Fibroblast of lung (primary cell): ENCODE measurements around the gene ZNF771. TPM values are rescaled to one million over a fixed set of nuclear protein-coding genes. Genes with fewer than 3 reads are reported as not detected.

ENCODE experiments used
- DNase-seq, 2 donors: peaks; one replicate each; pipeline versions ENCODE4 v3.0.0 to v3.0.0-alpha.2; 2010; ENCODE audit warnings: low read depth in 2 of 2
- H2AFZ ChIP-seq: 2 replicates; pipeline ENCODE4 v1.5.1; 2012; ENCODE audit warnings: low read length, control low read depth, inconsistent platforms
- H3K27ac ChIP-seq: 2 replicates; pipeline ENCODE4 v1.5.1; 2011; ENCODE audit warnings: low read length, control low read depth; ENCODE audit not compliant: insufficient read depth
- H3K27me3 ChIP-seq: 2 replicates; pipeline ENCODE4 v1.5.1; 2011; ENCODE audit warnings: mild to moderate bottlenecking, low read length; ENCODE audit not compliant: control insufficient read depth, insufficient read depth
- H3K36me3 ChIP-seq: 2 replicates; pipeline ENCODE4 v1.5.1; 2011; ENCODE audit warnings: low read length; ENCODE audit not compliant: control insufficient read depth, insufficient read depth
- H3K4me1 ChIP-seq: 2 replicates; pipeline ENCODE4 v1.5.1; 2011; ENCODE audit warnings: low read length; ENCODE audit not compliant: control insufficient read depth, insufficient read depth; ENCODE audit errors: extremely low read depth
- H3K4me2 ChIP-seq: 2 replicates; pipeline ENCODE4 v1.5.1; 2011; ENCODE audit warnings: low read length, control low read depth; ENCODE audit not compliant: insufficient read depth; ENCODE audit errors: extremely low read depth
- H3K4me3 ChIP-seq, 4 experiments: fragments of 200-600 bp in 1 of 4; sonication (generic) in 1 of 4; replicated peaks in 1 of 4; 2 replicates each; pipeline ENCODE4 v1.5.1; 2011 to 2016; ENCODE audit warnings: low read length in 4 of 4, low read depth in 3 of 4, mild to moderate bottlenecking in 3 of 4, control low read depth in 2 of 4, inconsistent platforms in 1 of 4, mixed read lengths in 1 of 4; ENCODE audit not compliant: insufficient read depth in 1 of 4; ENCODE audit errors: control extremely low read depth in 1 of 4
- H3K79me2 ChIP-seq: 2 replicates; pipeline ENCODE4 v1.5.1; 2012; ENCODE audit warnings: mild to moderate bottlenecking, low read length, inconsistent platforms; ENCODE audit not compliant: control insufficient read depth, insufficient read depth
- H3K9ac ChIP-seq: 2 replicates; pipeline ENCODE4 v1.5.1; 2011; ENCODE audit warnings: mild to moderate bottlenecking, low read length, control low read depth; ENCODE audit not compliant: insufficient read depth
- H3K9me3 ChIP-seq: 2 replicates; pipeline ENCODE4 v1.5.1; 2012; ENCODE audit warnings: low read depth, low read length; ENCODE audit not compliant: control insufficient read depth, insufficient read depth
- H4K20me1 ChIP-seq: 2 replicates; pipeline ENCODE4 v1.5.1; 2011; ENCODE audit warnings: low read length; ENCODE audit not compliant: control insufficient read depth, insufficient read depth; ENCODE audit errors: extremely low read depth
- EZH2 ChIP-seq: IDR thresholded peaks from 2 replicates; pipeline ENCODE4 v1.5.1; 2012; ENCODE audit warnings: low read length, control low read depth, mild to moderate bottlenecking; ENCODE audit errors: missing control alignments
- polyA plus RNA-seq, 2 donors: library from polyadenylated mRNA; depleted of rRNA in 1 of 2; stranded (reverse) in 1 of 2; unstranded in 1 of 2; fragments of >200 nt; gene quantifications; 2 replicates each; pipeline ENCODE4 v1.2.1, GENCODE V29; 2011 to 2012; ENCODE audit warnings: missing spikeins in 1 of 2
- total RNA-seq: library from RNA; depleted of rRNA; stranded (reverse); fragments of >200 nt; gene quantifications from 2 replicates; pipeline ENCODE4 v1.2.1, GENCODE V29; 2014
- TF ChIP-seq, protein P1 (sequence below), 2 donors: IDR thresholded peaks in 1 of 2; conservative IDR thresholded peaks in 1 of 2; 1 replicate in 1 of 2; 2 replicates in 1 of 2; pipeline ENCODE4 v1.5.1; 2011 to 2012; ENCODE audit warnings: low read length in 2 of 2, control low read depth in 1 of 2, inconsistent platforms in 1 of 2, low read depth in 1 of 2, mild to moderate bottlenecking in 1 of 2

The ZNF771 gene
- total and polyA plus RNA-seq, 2 donors (not counting 1 experiment from before 2014, with no cell fraction given): 3.1 to 8.4 TPM

DNA sequence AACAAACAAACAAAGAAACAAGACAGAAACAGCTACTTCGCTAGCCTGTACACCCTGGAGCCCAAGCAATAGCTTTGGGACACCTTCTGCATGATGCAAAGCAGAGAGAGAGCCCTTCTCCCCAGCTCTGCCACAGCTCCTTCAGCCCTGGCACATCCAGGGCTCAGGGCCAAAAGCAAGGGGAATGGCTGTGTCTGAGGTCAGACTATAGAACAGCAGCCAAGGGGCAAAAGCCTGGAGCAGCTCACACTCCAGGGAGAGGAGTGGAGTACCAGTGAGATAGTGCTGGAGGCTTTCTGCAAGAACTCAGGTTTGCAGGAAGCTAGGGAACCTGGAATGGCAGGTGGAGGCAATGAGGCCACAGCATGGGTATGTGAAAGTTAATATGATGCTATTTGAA is 49.9 kb downstream of the ZNF771 start:
- H3K79me2 ChIP-seq: no peaks in the 10 kb centered on the region
- peaks cover 3% of the 10 kb centered on the region for H3K27me3 ChIP-seq
- no peak overlapping the region for H3K9ac ChIP-seq
- no peak for TF ChIP-seq EZH2
- TF ChIP-seq, protein P1, sequence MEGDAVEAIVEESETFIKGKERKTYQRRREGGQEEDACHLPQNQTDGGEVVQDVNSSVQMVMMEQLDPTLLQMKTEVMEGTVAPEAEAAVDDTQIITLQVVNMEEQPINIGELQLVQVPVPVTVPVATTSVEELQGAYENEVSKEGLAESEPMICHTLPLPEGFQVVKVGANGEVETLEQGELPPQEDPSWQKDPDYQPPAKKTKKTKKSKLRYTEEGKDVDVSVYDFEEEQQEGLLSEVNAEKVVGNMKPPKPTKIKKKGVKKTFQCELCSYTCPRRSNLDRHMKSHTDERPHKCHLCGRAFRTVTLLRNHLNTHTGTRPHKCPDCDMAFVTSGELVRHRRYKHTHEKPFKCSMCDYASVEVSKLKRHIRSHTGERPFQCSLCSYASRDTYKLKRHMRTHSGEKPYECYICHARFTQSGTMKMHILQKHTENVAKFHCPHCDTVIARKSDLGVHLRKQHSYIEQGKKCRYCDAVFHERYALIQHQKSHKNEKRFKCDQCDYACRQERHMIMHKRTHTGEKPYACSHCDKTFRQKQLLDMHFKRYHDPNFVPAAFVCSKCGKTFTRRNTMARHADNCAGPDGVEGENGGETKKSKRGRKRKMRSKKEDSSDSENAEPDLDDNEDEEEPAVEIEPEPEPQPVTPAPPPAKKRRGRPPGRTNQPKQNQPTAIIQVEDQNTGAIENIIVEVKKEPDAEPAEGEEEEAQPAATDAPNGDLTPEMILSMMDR (conservative IDR thresholded peaks at IDR 0.05 in 1 of 2, IDR thresholded peaks at IDR 0.05 in 1 of 2; ENCODE audit: low read depth in 1 of 2, low read length in 2 of 2): no peak
- H3K27ac ChIP-seq: no peak overlapping the region
- H3K36me3 ChIP-seq: no peaks in the 10 kb centered on the region
- H3K9me3 ChIP-seq: no peaks in the 10 kb centered on the region
- H3K4me3 ChIP-seq: no peak overlapping the region
- DNase-seq: no peak
- H3K4me1 ChIP-seq: no peaks in the 10 kb centered on the region
- no peak overlapping the region for H3K4me2 ChIP-seq
- H2AFZ ChIP-seq: no peak overlapping the region
- no peaks in the 10 kb centered on the region for H4K20me1 ChIP-seq

DNA sequence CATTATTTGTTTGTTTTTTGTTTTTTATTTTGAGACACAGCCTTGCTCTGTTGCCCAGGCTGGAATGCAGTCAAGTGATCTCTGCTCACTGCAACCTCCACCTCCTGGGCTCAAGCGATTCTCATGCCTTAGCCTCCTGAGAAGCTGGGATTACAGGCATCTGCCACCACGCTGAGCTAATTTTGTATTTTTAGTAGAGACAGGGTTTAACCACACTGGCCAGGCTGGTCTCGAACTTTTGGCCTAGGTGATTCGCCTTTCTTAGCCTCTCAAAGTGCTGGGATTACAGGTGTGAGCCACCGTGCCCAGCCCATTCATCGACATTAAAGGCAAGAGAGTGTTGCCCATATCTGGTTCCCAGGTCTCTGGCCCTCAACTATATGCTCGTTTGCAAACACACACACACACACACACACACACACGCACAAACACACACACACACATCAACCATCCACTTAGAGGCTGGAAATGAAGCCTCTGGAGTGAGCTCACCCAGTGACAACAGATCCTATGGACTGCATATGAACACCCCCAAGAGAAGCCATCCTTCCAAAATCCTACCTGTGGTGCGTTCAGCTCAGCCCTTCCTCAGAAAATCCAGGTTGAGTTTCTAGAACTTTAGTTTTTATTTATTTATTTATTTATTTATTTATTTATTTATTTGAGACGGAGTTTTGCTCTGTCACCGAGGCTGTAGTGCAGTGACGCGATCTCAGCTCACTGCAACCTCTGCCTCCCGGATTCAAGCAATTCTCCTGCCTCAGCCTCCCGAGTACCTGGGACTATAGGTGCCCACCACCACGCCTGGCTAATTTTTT is 50.5 kb downstream of the ZNF771 start:
- Histone ChIP-seq H3K79me2 (no peaks in the 10 kb centered on the region), H3K27ac (no peak overlapping the region), H3K9ac (no peak overlapping the region), H2AFZ (no peak overlapping the region), H3K4me2 (no peak overlapping the region), H3K27me3 (peaks cover 3% of the 10 kb centered on the region), H3K36me3 (no peaks in the 10 kb centered on the region), H3K9me3 (no peaks in the 10 kb centered on the region), H3K4me3 (no peak overlapping the region), H4K20me1 (no peaks in the 10 kb centered on the region), H3K4me1 (no peaks in the 10 kb centered on the region)
- no peak for DNase-seq
- TF ChIP-seq, protein P1 (conservative IDR thresholded peaks at IDR 0.05 in 1 of 2, IDR thresholded peaks at IDR 0.05 in 1 of 2; ENCODE audit: low read depth in 1 of 2, low read length in 2 of 2): no peak
- TF ChIP-seq EZH2: no peak

DNA sequence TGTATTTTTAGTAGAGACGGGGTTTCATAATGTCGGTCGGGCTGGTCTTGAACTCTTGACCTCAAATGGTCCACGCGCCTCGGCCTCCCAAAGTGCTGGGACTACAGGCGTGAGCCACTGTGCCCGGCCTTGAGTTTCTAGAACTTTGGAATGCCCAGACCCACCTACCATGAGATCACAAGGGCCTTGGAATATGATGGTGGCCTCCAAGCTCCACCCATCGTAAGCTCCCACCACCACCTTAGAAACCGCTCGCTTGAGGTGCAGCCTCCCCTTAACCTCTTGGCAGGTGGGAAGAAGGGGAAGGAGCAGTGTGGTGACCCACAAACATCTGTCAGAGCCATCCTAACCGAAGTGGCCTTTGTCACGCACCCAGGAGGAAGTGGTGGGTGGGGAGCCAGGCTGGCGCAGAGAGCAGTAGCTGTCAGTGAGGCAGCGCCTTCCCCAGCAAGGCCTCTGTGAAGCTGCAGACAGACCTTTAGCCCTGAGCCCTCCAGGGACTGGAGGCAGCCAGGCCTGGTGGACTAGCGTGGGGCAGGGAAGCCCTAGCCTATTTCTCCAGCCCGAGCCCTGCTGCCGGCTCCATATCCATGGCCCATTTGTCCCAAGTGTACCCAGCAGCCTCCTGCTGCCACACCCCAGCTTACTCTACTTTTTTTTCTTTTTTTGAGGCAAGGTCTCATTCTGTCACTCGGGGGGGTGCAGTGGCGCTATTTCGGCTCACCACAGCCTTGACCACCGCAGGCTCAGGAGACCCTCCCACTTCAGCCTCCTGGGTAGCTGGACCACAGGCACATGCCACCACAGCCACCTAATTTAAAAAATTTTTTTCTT is 51.4 kb downstream of the ZNF771 start:
- DNase-seq: no peak
- no peaks in the 10 kb centered on the region for H3K9me3 ChIP-seq
- no peak for TF ChIP-seq EZH2
- TF ChIP-seq, protein P1 (conservative IDR thresholded peaks at IDR 0.05 in 1 of 2, IDR thresholded peaks at IDR 0.05 in 1 of 2; ENCODE audit: low read depth in 1 of 2, low read length in 2 of 2): no peak
- no peaks in the 10 kb centered on the region for H3K36me3 ChIP-seq
- H3K27ac ChIP-seq: no peak overlapping the region
- no peaks in the 10 kb centered on the region for H4K20me1 ChIP-seq
- no peaks in the 10 kb centered on the region for H3K4me1 ChIP-seq
- no peak overlapping the region for H3K4me2 ChIP-seq
- H3K9ac ChIP-seq: no peak overlapping the region
- H2AFZ ChIP-seq: no peak overlapping the region
- H3K4me3 ChIP-seq: no peak overlapping the region
- H3K79me2 ChIP-seq: no peaks in the 10 kb centered on the region
- peaks cover 3% of the 10 kb centered on the region for H3K27me3 ChIP-seq
